ENCODE data around the gene SERINC4.

Gene SERINC4

GRCh38 chr15:43796566-43796965 lies 3.5 kb downstream of the SERINC4 start:
- no peak for DNase-seq (ENCODE audit: low read depth)

GRCh38 chr15:43795997-43796396 lies 4.0 kb downstream of the SERINC4 start:
- no peak for DNase-seq (ENCODE audit: low read depth)

- DNase-seq (ENCODE audit: low read depth): no peak
These were observed 4.8 kb downstream of the SERINC4 start for GRCh38 chr15:43795197-43795596.

GRCh38 chr15:43794269-43795037 lies 5.6 kb downstream of the SERINC4 start:
- no peak for DNase-seq (ENCODE audit: low read depth)

GRCh38 chr15:43793647-43794046 lies 6.4 kb downstream of the SERINC4 start:
- DNase-seq (ENCODE audit: low read depth): no peak

- no peak for DNase-seq (ENCODE audit: low read depth)
These were observed 7.1 kb downstream of the SERINC4 start for GRCh38 chr15:43792761-43793476.

GRCh38 chr15:43791993-43792760 lies 7.8 kb downstream of the SERINC4 start, which contains the start of gene SERF2:
Gene SERF2 (plus strand): TSS chr15:43792320. CDS start chr15:43792377, 57 bp downstream.
- DNase-seq (ENCODE audit: low read depth): peak; percentile 100

- DNase-seq (ENCODE audit: low read depth): no peak
These were observed 10.6 kb downstream of the SERINC4 start for GRCh38 chr15:43789409-43789808.

GRCh38 chr15:43779016-43779415 lies 21.0 kb downstream of the SERINC4 start:
- DNase-seq (ENCODE audit: low read depth): no peak

- peak; percentile 81 for DNase-seq (ENCODE audit: low read depth)
These were observed 22.6 kb downstream of the SERINC4 start for GRCh38 chr15:43777267-43777914.

GRCh38 chr15:43776718-43777266 lies 23.2 kb downstream of the SERINC4 start, which contains the start of gene ELL3:
Gene ELL3 (minus strand): TSS chr15:43776966. CDS start chr15:43776901, 65 bp downstream.
- peak; percentile 54 for DNase-seq (ENCODE audit: low read depth)

GRCh38 chr15:43776101-43776717 lies 23.8 kb downstream of the SERINC4 start:
- DNase-seq (ENCODE audit: low read depth): no peak

- DNase-seq (ENCODE audit: low read depth): no peak
These were observed 24.5 kb downstream of the SERINC4 start for GRCh38 chr15:43775411-43775965.

- DNase-seq (ENCODE audit: low read depth): no peak
These were observed 26.0 kb downstream of the SERINC4 start for GRCh38 chr15:43774062-43774461.

- DNase-seq (ENCODE audit: low read depth): no peak
These were observed 27.4 kb downstream of the SERINC4 start for GRCh38 chr15:43772624-43773023.

GRCh38 chr15:43771816-43772215 lies 28.2 kb downstream of the SERINC4 start:
- DNase-seq (ENCODE audit: low read depth): no peak

GRCh38 chr15:43769584-43770228 lies 30.3 kb downstream of the SERINC4 start:
- DNase-seq (ENCODE audit: low read depth): peak; percentile 46

- DNase-seq (ENCODE audit: low read depth): no peak
These were observed 36.1 kb downstream of the SERINC4 start for GRCh38 chr15:43763819-43764446.

- no peak for DNase-seq (ENCODE audit: low read depth)
These were observed 37.2 kb downstream of the SERINC4 start for GRCh38 chr15:43762824-43763223.

- DNase-seq (ENCODE audit: low read depth): no peak
These were observed 48.1 kb downstream of the SERINC4 start for GRCh38 chr15:43751885-43752284.

Measured in stimulated activated CD8-positive, alpha-beta memory T cell treated with anti-CD3 and anti-CD28 coated beads, Interleukin-4, amount 100 ng/mL, for 24 hours (primary cell).